ENCODE measurements around the gene OPCML. TPM values are rescaled to one million over a fixed set of nuclear protein-coding genes. Genes with fewer than 3 reads are reported as not detected.

The OPCML gene
- total RNA-seq, 1 experiment from 2014 or later: not detected

- no peak for TF ChIP-seq CTCF (conservative IDR thresholded peaks at IDR 0.05; ENCODE audit: low read depth, low read length)
- TF ChIP-seq EZH2 (IDR thresholded peaks at IDR 0.05; ENCODE audit: low read length, unreplicated experiment): no peak
- TF ChIP-seq EZH2phosphoT487 (IDR thresholded peaks at IDR 0.05; ENCODE audit: borderline replicate concordance, low read length): no peak
- Histone ChIP-seq H3K9ac (ENCODE audit: low read length) (no peak overlapping the region), H3K4me2 (ENCODE audit: low read length) (no peak overlapping the region), H3K27ac (ENCODE audit: low read length) (no peak overlapping the region), H3K9me3 (ENCODE audit: low read length) (0 out of 2 replicates have a peak, but pooled peaks cover 7% of the 10 kb centered on the region), H4K20me1 (ENCODE audit: low read length) (no peaks in the 10 kb centered on the region), H3K9me2 (replicated peaks; ENCODE audit: low read length) (no peaks in the 10 kb centered on the region), H3K79me2 (ENCODE audit: low read length) (no peaks in the 10 kb centered on the region), H3K4me3 (ENCODE audit: low read length) (no peak overlapping the region), H2AFZ (ENCODE audit: low read length) (no peak overlapping the region), H3K4me1 (ENCODE audit: insufficient read depth, low read length) (no peaks in the 10 kb centered on the region), H3K36me3 (ENCODE audit: low read depth, low read length) (no peaks in the 10 kb centered on the region), H3F3A (ENCODE audit: low read length, unreplicated experiment) (no peaks in the 10 kb centered on the region), H3K27me3 (ENCODE audit: low read length) (peaks cover 12% of the 10 kb centered on the region; the same call in 1 of the 2 replicates)
- BruUV-seq (replicated peaks): no TSS peak
- ChIA-PET POLR2A (ENCODE audit: unreplicated experiment) (no interaction called here), CTCF (no interaction called here)
- DNase-seq: no peak
- intact Hi-C loops (cut with micrococcal nuclease): no loop called here
- no peak for ATAC-seq
These were observed 491.9 kb downstream of the OPCML start for GRCh38 chr11:133040289-133040900.

DNA sequence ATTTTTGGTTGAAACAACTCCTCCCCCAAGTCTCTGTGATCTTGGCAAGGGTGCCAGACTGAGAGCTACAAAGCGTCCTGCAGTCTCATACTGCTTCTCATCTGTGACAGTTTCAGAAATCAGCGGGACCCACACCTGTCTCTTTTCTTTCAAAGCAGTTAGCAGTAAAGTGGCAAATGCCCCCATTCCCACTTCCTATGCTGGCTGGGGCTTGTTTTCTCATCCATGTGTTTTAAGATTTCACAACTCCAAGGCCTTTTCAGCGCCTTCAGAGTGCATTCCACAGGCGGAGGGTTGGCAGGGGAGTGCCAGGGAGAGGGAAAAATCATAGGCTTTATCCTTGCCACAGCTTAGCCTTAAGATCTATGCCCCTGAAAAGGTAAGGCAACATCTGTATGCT, 493.5 kb downstream of the OPCML start:
- CTCF ChIA-PET: no interaction called here
- Histone ChIP-seq H3K27me3 (ENCODE audit: low read length) (peaks cover 7% of the 10 kb centered on the region; the same call in 1 of the 2 replicates), H3K36me3 (ENCODE audit: low read depth, low read length) (no peaks in the 10 kb centered on the region), H3K79me2 (ENCODE audit: low read length) (no peaks in the 10 kb centered on the region), H3K4me3 (ENCODE audit: low read length) (no peak overlapping the region), H3K4me2 (ENCODE audit: low read length) (no peak overlapping the region), H2AFZ (ENCODE audit: low read length) (no peak overlapping the region), H3F3A (ENCODE audit: low read length, unreplicated experiment) (no peaks in the 10 kb centered on the region), H4K20me1 (ENCODE audit: low read length) (no peaks in the 10 kb centered on the region), H3K9me3 (ENCODE audit: low read length) (peaks cover 8% of the 10 kb centered on the region; the same call in 1 of the 2 replicates), H3K9ac (ENCODE audit: low read length) (no peak overlapping the region), H3K27ac (ENCODE audit: low read length) (no peak overlapping the region), H3K9me2 (replicated peaks; ENCODE audit: low read length) (no peaks in the 10 kb centered on the region), H3K4me1 (ENCODE audit: insufficient read depth, low read length) (no peaks in the 10 kb centered on the region)
- POLR2A ChIA-PET (ENCODE audit: unreplicated experiment): no interaction called here
- DNase-seq (no peak), ATAC-seq (no peak)
- TF ChIP-seq EZH2phosphoT487 (IDR thresholded peaks at IDR 0.05; ENCODE audit: borderline replicate concordance, low read length): no peak
- no peak for TF ChIP-seq CTCF (conservative IDR thresholded peaks at IDR 0.05; ENCODE audit: low read depth, low read length)
- no peak for TF ChIP-seq EZH2 (IDR thresholded peaks at IDR 0.05; ENCODE audit: low read length, unreplicated experiment)
- intact Hi-C loops (cut with micrococcal nuclease): no loop called here
- no TSS peak for BruUV-seq (replicated peaks)

GRCh38 chr11:133034929-133035328, 497.4 kb downstream of the OPCML start:
- Histone ChIP-seq H2AFZ (ENCODE audit: low read length) (no peak overlapping the region), H3K9me3 (ENCODE audit: low read length) (peaks cover 11% of the 10 kb centered on the region; the same call in 1 of the 2 replicates), H3F3A (ENCODE audit: low read length, unreplicated experiment) (no peaks in the 10 kb centered on the region), H3K4me2 (ENCODE audit: low read length) (no peak overlapping the region), H4K20me1 (ENCODE audit: low read length) (no peaks in the 10 kb centered on the region), H3K27me3 (ENCODE audit: low read length) (no peaks in the 10 kb centered on the region), H3K9ac (ENCODE audit: low read length) (no peak overlapping the region), H3K36me3 (ENCODE audit: low read depth, low read length) (no peaks in the 10 kb centered on the region), H3K4me3 (ENCODE audit: low read length) (no peak overlapping the region), H3K79me2 (ENCODE audit: low read length) (no peaks in the 10 kb centered on the region), H3K9me2 (replicated peaks; ENCODE audit: low read length) (no peaks in the 10 kb centered on the region), H3K27ac (ENCODE audit: low read length) (no peak overlapping the region), H3K4me1 (ENCODE audit: insufficient read depth, low read length) (no peaks in the 10 kb centered on the region)
- CTCF ChIA-PET: no interaction called here
- no peak for ATAC-seq
- POLR2A ChIA-PET (ENCODE audit: unreplicated experiment): no interaction called here
- intact Hi-C loops (cut with micrococcal nuclease): no loop called here
- BruUV-seq (replicated peaks): no TSS peak
- TF ChIP-seq EZH2 (IDR thresholded peaks at IDR 0.05; ENCODE audit: low read length, unreplicated experiment) (no peak), EZH2phosphoT487 (IDR thresholded peaks at IDR 0.05; ENCODE audit: borderline replicate concordance, low read length) (no peak), CTCF (conservative IDR thresholded peaks at IDR 0.05; ENCODE audit: low read depth, low read length) (no peak)
- no peak for DNase-seq

All from PC-3 (cell line).